Measurements from ENCODE around the gene KCNN3. TPM values are rescaled to one million over a fixed set of nuclear protein-coding genes. Genes with fewer than 3 reads are reported as not detected.

Gene KCNN3
- total and polyA plus RNA-seq, 2 of the 13 experiments (the other 11 are each of a cell fraction or from before 2014, with no cell fraction given): not detected

DNA sequence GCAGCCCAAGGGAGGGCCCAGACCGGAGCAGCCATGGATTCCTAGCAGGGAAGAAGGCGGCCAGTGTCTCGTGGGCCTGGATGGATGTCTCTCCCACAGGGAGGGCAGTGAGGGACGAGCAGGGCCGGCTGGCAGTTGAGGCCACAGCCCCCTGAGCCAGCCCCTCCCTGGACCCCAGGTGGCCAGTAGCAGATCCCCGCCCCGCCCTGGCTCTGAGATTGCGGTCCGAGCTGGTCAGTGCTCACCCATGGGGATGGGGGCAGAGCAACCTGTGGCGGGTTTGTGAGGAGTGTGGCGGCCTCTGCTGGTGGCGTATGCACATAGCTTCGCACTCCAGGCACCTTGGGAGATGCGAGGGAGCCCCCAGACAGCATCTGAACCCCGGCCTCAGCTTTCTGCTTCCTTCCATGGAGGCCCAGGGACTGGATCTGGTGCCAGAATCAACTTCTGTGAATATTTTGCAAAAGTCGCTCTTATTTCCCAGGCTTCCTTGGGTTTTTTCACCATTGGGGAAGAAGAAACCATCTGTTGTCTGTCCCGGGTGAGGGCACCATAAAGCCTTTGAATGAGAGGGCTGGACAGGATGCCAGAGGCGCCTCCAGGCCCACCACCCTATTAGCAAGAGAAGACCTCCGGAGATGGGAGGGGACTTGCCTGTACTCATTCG lies 8.4 kb upstream of the KCNN3 start (continued):
- no peak for TF ChIP-seq ZNF740 (CRISPR knock-in tag; IDR thresholded peaks at IDR 0.05)
- no peak for TF ChIP-seq KMT2B (CRISPR knock-in tag; IDR thresholded peaks at IDR 0.05)
- no peak for TF ChIP-seq NONO (IDR thresholded peaks at IDR 0.05)
- no peak for TF ChIP-seq NONO (CRISPR knock-in tag; conservative IDR thresholded peaks at IDR 0.05)
- no peak for TF ChIP-seq RORA (CRISPR knock-in tag; IDR thresholded peaks at IDR 0.05)
- TF ChIP-seq, protein P1, sequence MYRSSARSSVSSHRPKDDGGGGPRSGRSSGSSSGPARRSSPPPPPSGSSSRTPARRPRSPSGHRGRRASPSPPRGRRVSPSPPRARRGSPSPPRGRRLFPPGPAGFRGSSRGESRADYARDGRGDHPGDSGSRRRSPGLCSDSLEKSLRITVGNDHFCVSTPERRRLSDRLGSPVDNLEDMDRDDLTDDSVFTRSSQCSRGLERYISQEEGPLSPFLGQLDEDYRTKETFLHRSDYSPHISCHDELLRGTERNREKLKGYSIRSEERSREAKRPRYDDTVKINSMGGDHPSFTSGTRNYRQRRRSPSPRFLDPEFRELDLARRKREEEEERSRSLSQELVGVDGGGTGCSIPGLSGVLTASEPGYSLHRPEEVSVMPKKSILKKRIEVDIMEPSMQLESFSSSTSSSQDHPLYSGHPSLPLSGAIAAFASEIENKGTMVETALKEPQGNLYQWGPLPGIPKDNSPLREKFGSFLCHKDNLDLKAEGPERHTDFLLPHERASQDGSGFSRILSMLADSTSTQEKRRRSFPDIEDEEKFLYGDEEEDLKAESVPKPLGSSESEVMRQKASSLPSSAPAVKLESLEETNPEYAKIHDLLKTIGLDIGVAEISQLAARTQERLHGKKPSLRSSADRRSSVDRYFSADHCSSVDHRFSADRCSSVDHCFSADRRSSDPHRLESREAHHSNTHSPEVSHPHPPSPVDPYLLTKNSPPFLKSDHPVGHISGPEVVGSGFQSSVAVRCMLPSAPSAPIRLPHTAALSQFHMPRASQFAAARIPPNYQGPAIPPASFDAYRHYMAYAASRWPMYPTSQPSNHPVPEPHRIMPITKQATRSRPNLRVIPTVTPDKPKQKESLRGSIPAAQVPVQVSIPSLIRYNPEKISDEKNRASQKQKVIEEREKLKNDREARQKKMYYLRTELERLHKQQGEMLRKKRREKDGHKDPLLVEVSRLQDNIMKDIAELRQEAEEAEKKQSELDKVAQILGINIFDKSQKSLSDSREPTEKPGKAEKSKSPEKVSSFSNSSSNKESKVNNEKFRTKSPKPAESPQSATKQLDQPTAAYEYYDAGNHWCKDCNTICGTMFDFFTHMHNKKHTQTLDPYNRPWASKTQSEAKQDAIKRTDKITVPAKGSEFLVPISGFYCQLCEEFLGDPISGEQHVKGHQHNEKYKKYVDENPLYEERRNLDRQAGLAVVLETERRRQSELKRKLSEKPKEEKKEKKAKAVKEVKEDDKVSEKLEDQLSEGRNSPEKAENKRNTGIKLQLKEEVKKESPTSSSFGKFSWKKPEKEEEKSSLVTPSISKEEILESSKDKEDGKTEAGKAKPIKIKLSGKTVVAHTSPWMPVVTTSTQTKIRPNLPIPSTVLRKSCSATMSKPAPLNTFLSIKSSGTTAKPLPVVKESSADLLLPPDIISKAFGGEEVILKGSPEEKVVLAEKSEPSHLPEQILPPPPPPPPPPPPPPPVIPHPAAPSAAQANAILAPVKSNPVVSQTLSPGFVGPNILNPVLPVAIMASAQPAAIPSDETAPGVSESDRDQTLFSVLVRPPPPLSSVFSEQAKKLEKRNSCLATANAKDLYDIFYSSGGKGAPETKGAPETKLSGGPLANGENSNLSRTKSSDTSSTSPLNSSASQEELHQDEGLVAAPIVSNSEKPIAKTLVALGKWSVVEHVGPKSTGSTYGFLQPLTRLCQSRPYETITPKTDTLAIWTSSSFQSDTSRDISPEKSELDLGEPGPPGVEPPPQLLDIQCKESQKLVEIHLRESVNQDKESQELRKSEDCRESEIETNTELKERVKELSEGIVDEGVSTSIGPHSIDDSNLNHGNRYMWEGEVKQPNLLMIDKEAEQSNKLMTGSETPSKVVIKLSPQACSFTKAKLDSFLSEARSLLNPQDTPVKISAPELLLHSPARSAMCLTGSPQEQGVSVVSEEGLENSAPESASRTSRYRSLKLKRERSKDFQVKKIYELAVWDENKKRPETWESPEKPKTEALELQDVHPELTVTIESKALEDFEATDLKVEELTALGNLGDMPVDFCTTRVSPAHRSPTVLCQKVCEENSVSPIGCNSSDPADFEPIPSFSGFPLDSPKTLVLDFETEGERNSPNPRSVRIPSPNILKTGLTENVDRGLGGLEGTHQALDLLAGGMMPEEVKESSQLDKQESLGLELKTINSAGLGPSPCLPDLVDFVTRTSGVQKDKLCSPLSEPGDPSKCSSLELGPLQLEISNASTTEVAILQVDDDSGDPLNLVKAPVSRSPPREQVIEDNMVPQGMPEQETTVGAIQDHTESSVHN (CRISPR knock-in tag; IDR thresholded peaks at IDR 0.05): no peak
- no peak for TF ChIP-seq CBX5 (CRISPR knock-in tag; IDR thresholded peaks at IDR 0.05; ENCODE audit: borderline replicate concordance)
- TF ChIP-seq PPARG (CRISPR knock-in tag; conservative IDR thresholded peaks at IDR 0.05): no peak
- no peak for TF ChIP-seq ZNF296 (CRISPR knock-in tag; conservative IDR thresholded peaks at IDR 0.05)
- TF ChIP-seq ZNF639 (CRISPR knock-in tag; conservative IDR thresholded peaks at IDR 0.05): no peak
- TF ChIP-seq, protein P2, sequence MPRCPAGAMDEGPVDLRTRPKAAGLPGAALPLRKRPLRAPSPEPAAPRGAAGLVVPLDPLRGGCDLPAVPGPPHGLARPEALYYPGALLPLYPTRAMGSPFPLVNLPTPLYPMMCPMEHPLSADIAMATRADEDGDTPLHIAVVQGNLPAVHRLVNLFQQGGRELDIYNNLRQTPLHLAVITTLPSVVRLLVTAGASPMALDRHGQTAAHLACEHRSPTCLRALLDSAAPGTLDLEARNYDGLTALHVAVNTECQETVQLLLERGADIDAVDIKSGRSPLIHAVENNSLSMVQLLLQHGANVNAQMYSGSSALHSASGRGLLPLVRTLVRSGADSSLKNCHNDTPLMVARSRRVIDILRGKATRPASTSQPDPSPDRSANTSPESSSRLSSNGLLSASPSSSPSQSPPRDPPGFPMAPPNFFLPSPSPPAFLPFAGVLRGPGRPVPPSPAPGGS (CRISPR knock-in tag; IDR thresholded peaks at IDR 0.05): no peak
- no peak for TF ChIP-seq GRHL1 (CRISPR knock-in tag; conservative IDR thresholded peaks at IDR 0.05)
- TF ChIP-seq, protein P3, sequence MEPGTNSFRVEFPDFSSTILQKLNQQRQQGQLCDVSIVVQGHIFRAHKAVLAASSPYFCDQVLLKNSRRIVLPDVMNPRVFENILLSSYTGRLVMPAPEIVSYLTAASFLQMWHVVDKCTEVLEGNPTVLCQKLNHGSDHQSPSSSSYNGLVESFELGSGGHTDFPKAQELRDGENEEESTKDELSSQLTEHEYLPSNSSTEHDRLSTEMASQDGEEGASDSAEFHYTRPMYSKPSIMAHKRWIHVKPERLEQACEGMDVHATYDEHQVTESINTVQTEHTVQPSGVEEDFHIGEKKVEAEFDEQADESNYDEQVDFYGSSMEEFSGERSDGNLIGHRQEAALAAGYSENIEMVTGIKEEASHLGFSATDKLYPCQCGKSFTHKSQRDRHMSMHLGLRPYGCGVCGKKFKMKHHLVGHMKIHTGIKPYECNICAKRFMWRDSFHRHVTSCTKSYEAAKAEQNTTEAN (CRISPR knock-in tag; conservative IDR thresholded peaks at IDR 0.05): no peak
- TF ChIP-seq SUZ12 (IDR thresholded peaks at IDR 0.05; ENCODE audit: low read depth, low read length): no peak
- no peak for TF ChIP-seq ZMYM2 (CRISPR knock-in tag; IDR thresholded peaks at IDR 0.05)

All from HepG2 (cell line).